HG03159 (cell line): ENCODE results near the gene SORT1.
"Not testable (repeated sequence)": the region's sequence is repeated elsewhere in the genome, so short reads cannot be mapped to it uniquely, and the experiment has no call there.

Experiments
- ATAC-seq: cut with Tn5 transposase; IDR thresholded peaks from one replicate; pipeline ENCODE4 v1.9.1; 2021; ENCODE audit warnings: mild to moderate bottlenecking, moderate library complexity; ENCODE audit not compliant: unreplicated experiment

The SORT1 gene

DNA sequence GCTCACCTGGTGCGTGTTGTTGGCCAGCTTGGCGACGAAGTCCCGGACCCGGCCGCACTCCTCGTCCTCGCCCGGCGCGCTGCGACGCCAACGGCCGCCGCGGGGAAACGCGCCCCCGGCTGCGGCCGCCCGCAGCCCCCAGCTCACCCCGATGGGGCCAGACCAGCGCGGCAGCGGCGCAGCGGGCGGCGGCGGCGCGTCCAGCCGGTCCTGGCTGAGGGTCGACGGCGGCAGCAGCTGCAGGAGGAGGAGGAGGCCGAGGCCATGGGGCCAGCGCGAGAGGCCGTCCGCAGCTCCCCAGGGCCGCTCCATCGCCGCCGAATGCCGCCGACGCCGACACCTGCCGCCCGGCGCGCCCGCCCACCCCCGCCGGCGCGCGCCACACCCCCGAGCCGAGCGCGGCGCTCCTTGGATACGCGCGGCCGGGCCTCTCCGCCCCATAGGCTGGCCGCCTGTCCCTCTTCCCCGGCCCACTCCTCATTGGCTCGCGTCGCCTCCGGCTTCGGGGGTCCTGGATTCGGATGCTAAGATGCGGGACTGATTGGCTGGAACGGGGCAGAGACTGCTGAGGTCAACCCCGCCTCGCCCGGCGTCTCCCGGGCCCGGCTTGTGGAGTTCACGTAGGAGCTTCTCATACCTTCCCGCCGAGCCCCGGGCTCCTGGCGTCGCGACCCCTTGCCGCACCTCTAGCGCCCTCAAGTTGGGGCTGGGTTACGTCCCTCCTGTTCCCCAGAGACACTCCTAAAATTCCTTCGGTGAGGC is at the start of gene SORT1:
Gene SORT1 (minus strand): TSS at position 338 of the 762 bp plus-strand sequence. CDS start 26 bp downstream, at position 312.
- peak; percentile 62 for ATAC-seq

DNA sequence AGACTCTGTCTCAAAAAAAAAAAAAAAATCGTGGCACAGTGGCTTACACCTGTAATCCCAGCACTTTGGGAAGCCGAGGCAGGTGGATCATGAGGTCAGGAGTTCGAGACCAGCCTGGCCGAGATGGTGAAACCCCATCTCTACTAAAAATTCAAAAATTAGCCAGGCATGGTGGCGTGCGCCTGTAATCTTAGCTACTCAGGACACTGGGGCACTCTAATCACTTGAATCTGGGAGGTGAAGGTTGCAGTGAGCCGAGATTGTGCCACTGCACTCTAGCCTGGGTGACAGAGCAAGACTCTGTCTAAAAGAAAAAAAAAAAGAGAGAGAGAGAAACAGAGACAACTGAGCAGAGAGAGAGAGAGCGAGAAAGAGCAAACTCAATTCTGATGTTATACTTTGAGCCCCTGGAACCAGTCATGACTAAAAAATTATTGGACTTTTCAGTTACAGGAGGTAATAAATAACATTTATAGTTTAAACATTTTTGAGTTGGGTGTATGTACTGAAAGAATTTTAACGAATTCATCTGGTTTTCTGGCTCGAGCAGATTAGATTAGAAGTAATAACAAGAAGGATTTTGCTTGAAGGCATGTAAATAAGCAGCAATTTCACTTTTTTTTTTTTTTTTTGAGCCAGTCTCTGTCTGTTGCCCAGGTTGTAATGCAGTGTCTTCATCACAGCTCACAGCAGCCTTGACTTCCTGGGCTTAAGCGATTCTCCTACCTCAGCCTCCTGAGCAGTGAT is 48.4 kb upstream of the SORT1 start:
- not testable (repeated sequence) for ATAC-seq

DNA sequence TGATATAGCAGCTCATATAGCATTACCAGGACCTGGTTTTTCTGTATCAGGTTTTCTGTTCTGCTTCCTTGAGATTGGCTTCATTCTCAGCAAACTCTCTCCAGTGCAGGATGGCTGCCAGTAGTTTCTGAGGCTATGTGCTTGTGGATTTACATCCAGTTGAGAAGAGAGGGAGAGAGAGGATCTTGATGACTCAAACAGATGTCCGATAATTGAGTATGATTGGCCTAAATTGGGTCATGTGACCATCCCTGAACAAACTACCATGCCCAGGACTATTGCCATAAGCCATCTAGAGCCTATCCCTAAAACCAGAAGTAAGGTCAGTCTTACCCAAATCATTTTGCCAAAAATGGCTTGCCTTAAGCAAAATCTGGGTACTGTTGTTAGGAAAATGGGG is 46.6 kb upstream of the SORT1 start:
- no peak for ATAC-seq

GRCh38 chr1:109443476-109443875 is 45.8 kb upstream of the SORT1 start:
- ATAC-seq, result no peak

DNA sequence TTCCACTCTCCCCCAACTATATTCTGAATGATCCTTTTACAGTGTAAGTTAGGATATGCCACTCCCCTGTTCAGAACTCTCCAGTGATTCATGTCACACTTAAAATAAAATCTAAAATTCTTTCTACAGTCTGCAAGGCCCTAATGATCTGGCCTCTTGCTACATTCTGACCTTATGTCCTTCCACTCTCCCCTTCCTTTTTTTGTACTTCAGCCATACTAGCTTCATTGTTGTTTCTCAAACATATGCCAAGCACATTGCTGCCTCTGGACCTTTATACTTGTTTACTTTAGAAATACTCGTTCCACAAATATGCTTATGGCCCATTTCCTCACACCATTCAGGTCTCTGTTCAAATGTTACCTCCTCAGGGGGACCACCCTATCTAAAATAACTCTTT is 43.4 kb upstream of the SORT1 start:
- no peak for ATAC-seq

GRCh38 chr1:109438798-109439297 is 41.1 kb upstream of the SORT1 start:
- no peak for ATAC-seq

DNA sequence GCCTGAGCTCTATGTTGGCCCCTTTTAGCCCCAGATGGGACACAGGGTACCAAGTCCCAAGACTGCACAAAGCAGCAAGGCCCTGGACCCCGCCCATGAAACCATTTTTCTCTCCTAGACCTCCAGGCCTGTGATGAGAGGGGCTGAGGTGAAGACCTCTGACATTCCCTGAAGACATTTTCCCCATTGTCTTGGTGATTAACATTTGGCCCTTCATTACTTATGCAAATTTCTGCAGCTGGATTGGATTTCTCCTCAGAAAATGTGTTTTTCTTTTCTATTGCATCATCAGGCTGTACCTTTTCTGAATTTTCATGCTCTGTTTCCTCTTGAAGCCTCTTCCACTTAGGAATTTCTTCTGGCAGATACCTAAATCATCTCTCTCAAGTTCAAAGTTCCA is 36.8 kb upstream of the SORT1 start:
- no peak for ATAC-seq

DNA sequence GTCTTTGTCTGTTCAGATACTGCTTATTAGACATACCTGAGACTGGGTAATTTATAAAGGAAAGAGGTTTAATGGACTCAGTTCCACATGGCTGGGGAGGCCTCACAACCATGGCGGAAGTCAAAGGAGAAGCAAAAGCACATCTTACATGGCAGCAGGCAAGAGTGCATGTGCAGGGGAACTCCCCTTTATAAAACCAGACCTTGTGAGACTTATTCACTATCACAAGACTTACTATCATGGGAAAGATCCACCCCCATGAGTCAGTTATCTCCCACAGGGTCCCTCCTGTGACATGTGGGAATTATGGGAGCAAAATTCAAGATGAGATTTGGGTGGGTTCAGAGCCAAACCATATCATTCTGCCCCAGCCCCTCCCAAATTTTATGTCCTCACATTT is 35.6 kb upstream of the SORT1 start:
- ATAC-seq, result no peak

DNA sequence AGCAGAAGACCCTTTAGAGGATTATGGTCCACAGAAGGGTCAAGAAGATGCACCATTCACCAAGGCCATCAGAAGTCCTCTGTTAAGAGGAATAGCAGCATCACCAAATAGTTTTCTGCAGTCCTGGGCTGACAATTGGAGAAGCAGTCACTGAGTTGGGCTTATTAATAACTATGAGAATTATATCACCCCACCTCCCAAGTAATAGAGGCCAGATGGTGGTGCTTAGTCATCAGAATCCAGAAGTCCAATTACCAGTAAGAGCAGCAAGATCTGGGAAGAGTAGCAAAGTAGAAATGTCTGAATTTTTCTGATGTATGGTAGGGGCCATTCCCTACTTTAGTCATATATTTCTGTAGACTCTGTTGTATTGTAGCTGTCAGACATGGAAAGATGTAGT is 34.6 kb upstream of the SORT1 start:
- no peak for ATAC-seq

- ATAC-seq, result no peak
Measured at GRCh38 chr1:109427171-109427467, 29.4 kb upstream of the SORT1 start.

GRCh38 chr1:109426281-109427170 is 28.8 kb upstream of the SORT1 start, which contains the start of gene PSMA5:
Gene PSMA5 (minus strand): TSS chr1:109426448. CDS start chr1:109426330, 118 bp downstream.
- peak; percentile 95 for ATAC-seq

GRCh38 chr1:109425391-109426280 is 27.9 kb upstream of the SORT1 start:
- peak; percentile 27 for ATAC-seq

DNA sequence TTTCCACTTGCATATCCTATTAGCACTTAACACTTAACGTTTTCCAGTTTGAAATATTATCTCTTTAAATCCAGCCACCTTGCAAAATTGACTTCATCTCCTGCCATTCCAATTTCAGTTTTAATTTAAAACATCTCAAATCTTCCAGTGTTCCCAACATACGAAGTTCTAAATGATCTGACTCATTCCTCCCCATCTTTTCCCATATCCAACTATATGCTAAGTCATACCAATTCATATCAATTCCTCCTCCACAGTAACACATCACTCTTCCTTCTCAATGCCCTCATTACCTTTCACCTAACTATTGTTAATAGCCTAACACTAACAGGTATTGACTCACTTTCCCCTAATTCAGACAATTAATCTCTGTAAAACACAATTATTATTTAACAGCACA is 25.8 kb upstream of the SORT1 start:
- ATAC-seq, result no peak

DNA sequence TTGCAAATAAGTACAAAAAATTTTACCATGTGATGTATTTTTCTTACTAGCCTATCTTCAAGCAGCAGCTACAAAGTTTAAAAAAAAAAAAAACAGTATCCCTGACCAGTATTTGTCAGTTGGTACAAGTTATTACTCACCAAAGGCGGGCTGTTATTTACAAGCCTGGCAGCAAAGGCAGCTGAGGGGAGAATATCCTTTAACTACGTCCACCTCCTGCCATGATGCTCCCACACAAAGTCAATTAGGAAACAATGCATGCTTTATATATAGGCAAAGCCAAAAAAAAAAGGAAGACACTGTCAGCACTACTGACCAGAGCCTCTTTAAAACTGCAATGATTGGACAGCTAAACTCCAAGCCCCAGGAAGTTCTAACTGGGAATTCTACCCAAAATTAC is 14.8 kb upstream of the SORT1 start:
- ATAC-seq, result no peak

GRCh38 chr1:109404838-109405237 is 7.1 kb upstream of the SORT1 start:
- no peak for ATAC-seq

GRCh38 chr1:109402025-109402424 is 4.3 kb upstream of the SORT1 start:
- ATAC-seq, result no peak

- ATAC-seq, result no peak
Measured at GRCh38 chr1:109400035-109400655, 2.4 kb upstream of the SORT1 start.

DNA sequence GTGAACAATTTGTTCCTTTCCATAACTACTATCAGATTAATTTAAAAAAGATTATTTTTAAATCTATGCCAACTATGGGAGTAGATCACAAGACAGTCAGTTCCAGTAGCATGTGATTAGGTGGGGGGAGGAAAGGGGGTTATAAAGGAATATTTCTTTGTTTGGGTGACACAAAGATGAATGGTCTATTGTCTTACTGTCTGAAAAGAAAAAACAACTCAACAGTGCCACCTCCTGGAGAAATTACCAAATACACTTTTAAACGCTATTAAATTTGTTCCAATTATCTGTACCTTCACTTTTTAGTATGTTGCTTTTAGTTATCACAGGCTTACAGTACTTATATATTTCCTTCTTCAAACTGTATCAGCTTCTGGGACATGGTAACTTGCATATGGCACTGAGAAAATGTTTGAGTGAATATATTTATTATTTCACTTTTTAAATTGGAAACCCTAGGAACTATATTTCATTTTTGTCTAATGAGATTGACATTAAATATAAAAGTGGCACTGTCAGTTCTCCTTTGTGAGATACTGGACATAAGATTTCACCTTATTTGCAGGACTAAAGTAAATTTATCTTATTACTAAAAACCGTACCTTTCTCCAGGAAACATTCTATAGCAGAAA is 1.7 kb upstream of the SORT1 start:
- ATAC-seq, result no peak
